GM23248 (cell line): ENCODE results near the gene PARD3B. TPM values are rescaled to one million over a fixed set of nuclear protein-coding genes. Genes with fewer than 3 reads are reported as not detected.

ENCODE experiments used
- DNase-seq: peaks from one replicate; pipeline ENCODE4 v3.0.0-alpha.2; 2015
- H2AFZ ChIP-seq: fragments of 200-600 bp; sonication (generic); 2 replicates; pipeline ENCODE4 v1.6.1; 2016; ENCODE audit warnings: antibody characterized with exemption
- H3F3A ChIP-seq: fragments of 200-600 bp; sonication (generic); 2 replicates; pipeline ENCODE4 v1.6.1; 2016; ENCODE audit warnings: mild to moderate bottlenecking, antibody characterized with exemption, mixed run types; ENCODE audit not compliant: insufficient read depth
- H3K27ac ChIP-seq: fragments of 200-600 bp; sonication (generic); 2 replicates; pipeline ENCODE4 v1.5.1; 2016; ENCODE audit warnings: mild to moderate bottlenecking
- H3K27me3 ChIP-seq: fragments of 200-600 bp; sonication (generic); replicated peaks from 2 replicates; pipeline ENCODE4 v1.6.1; 2016; ENCODE audit warnings: mild to moderate bottlenecking; ENCODE audit not compliant: insufficient read depth
- H3K36me3 ChIP-seq: fragments of 200-600 bp; sonication (generic); 2 replicates; pipeline ENCODE4 v1.6.1; 2016; ENCODE audit warnings: low read depth, mild to moderate bottlenecking
- H3K4me1 ChIP-seq: fragments of 200-600 bp; sonication (generic); 2 replicates; pipeline ENCODE4 v1.6.1; 2016; ENCODE audit warnings: mild to moderate bottlenecking; ENCODE audit not compliant: insufficient read depth
- H3K4me2 ChIP-seq: fragments of 200-600 bp; sonication (generic); one replicate; pipeline ENCODE4 v1.6.1; 2016; ENCODE audit warnings: mild to moderate bottlenecking; ENCODE audit not compliant: unreplicated experiment
- H3K4me3 ChIP-seq: fragments of 200-600 bp; sonication (generic); 2 replicates; pipeline ENCODE4 v1.5.1; 2016; ENCODE audit warnings: mild to moderate bottlenecking
- H3K79me2 ChIP-seq: fragments of 200-600 bp; sonication (generic); 2 replicates; pipeline ENCODE4 v1.6.1; 2016; ENCODE audit warnings: mild to moderate bottlenecking; ENCODE audit not compliant: insufficient read depth
- H3K9ac ChIP-seq: fragments of 200-600 bp; sonication (generic); 2 replicates; pipeline ENCODE4 v1.6.1; 2016; ENCODE audit warnings: mild to moderate bottlenecking
- H3K9me2 ChIP-seq: fragments of 200-600 bp; sonication (generic); 2 replicates; pipeline ENCODE4 v1.6.1; 2016; ENCODE audit warnings: mixed run types, mild to moderate bottlenecking, moderate library complexity; ENCODE audit not compliant: insufficient read depth
- H3K9me3 ChIP-seq: fragments of 200-600 bp; sonication (generic); one replicate; pipeline ENCODE4 v1.6.1; 2017; ENCODE audit warnings: low read depth
- H4K20me1 ChIP-seq: fragments of 200-600 bp; sonication (generic); 2 replicates; pipeline ENCODE4 v1.6.0; 2016; ENCODE audit not compliant: insufficient read depth
- EZH2 ChIP-seq: fragments of 200-600 bp; sonication (generic); IDR thresholded peaks from 2 replicates; pipeline ENCODE4 v1.6.1; 2018; ENCODE audit warnings: antibody characterized with exemption, mild to moderate bottlenecking; ENCODE audit not compliant: insufficient read depth, poor library complexity, severe bottlenecking
- EZH2phosphoT487 ChIP-seq: fragments of 200-600 bp; sonication (generic); IDR thresholded peaks from 2 replicates; pipeline ENCODE4 v1.6.1; 2018; ENCODE audit warnings: antibody characterized with exemption, moderate library complexity, mild to moderate bottlenecking, low read depth; ENCODE audit not compliant: insufficient read depth
- WGBS, 2 experiments: methylation state at CpG; one replicate each; pipeline ENCODE4 v1.1.6; 2015 to 2017; ENCODE audit warnings: low lambda C conversion rate in 2 of 2, low coverage in 1 of 2; ENCODE audit errors: missing lambda C conversion rate in 2 of 2; 5-methylcytosine and 5-hydroxymethylcytosine counted together
- in situ Hi-C: fragments of 300-500 bp; cut with MboI; formaldehyde crosslinking; loops from 2 replicates; pipeline ENCODE4 v1.15.0; 2020
- polyA plus RNA-seq: library from polyadenylated mRNA; unstranded; fragments of >200 nt; fragmentation: Nextera tagmentation; extraction: Ambion mirVana; gene quantifications from 2 replicates; pipeline ENCODE4 v1.2.1, GENCODE V29; 2016
- total RNA-seq: library from RNA; depleted of rRNA; stranded (reverse); fragments of >200 nt; shearing (Covaris generic); gene quantifications from 2 replicates; pipeline ENCODE4 v1.2.3, GENCODE V29; 2014

The PARD3B gene
- total and polyA plus RNA-seq, 2 experiments from 2014 or later = 2.5 to 6.9 TPM

GRCh38 chr2:205034034-205034433, 488.8 kb downstream of the PARD3B start:
- H3F3A ChIP-seq = no peaks in the 10 kb centered on the region
- H3K9me3 ChIP-seq = no peaks in the 10 kb centered on the region
- H3K4me2 ChIP-seq = no peak overlapping the region
- H3K36me3 ChIP-seq = no peaks in the 10 kb centered on the region
- no peaks in the 10 kb centered on the region for H4K20me1 ChIP-seq
- H2AFZ ChIP-seq = no peak overlapping the region
- 93 to 94% methylated on average over 4 of the region's 4 CpGs for WGBS, 2 experiments
- no peaks in the 10 kb centered on the region for H3K79me2 ChIP-seq
- in situ Hi-C loops = no loop called here
- H3K27me3 ChIP-seq = no peaks in the 10 kb centered on the region
- no peaks in the 10 kb centered on the region for H3K9me2 ChIP-seq
- H3K9ac ChIP-seq = no peak overlapping the region
- H3K4me3 ChIP-seq = no peak overlapping the region
- no peak overlapping the region for H3K27ac ChIP-seq
- H3K4me1 ChIP-seq = no peaks in the 10 kb centered on the region
- no peak for DNase-seq
- TF ChIP-seq EZH2 (no peak), EZH2phosphoT487 (no peak)

- Histone ChIP-seq H3K4me1 (no peaks in the 10 kb centered on the region), H3K79me2 (no peaks in the 10 kb centered on the region), H3K27me3 (no peaks in the 10 kb centered on the region), H3K4me2 (no peak overlapping the region), H4K20me1 (no peaks in the 10 kb centered on the region), H3F3A (no peaks in the 10 kb centered on the region), H2AFZ (no peak overlapping the region), H3K9ac (no peak overlapping the region), H3K36me3 (no peaks in the 10 kb centered on the region), H3K9me3 (no peaks in the 10 kb centered on the region), H3K4me3 (no peak overlapping the region), H3K27ac (no peak overlapping the region), H3K9me2 (no peaks in the 10 kb centered on the region)
- DNase-seq = no peak
- TF ChIP-seq EZH2 (no peak), EZH2phosphoT487 (no peak)
- in situ Hi-C loops = no loop called here
- WGBS, 2 experiments = 94 to 100% methylated on average over 1 of the region's 1 CpG
These were observed 495.0 kb downstream of the PARD3B start for GRCh38 chr2:205040323-205040722.

GRCh38 chr2:205041472-205042130, 496.3 kb downstream of the PARD3B start:
- H3K36me3 ChIP-seq = no peaks in the 10 kb centered on the region
- H3K27me3 ChIP-seq = no peaks in the 10 kb centered on the region
- no peaks in the 10 kb centered on the region for H3K9me3 ChIP-seq
- no peak overlapping the region for H3K9ac ChIP-seq
- H2AFZ ChIP-seq = no peak overlapping the region
- no peaks in the 10 kb centered on the region for H3K9me2 ChIP-seq
- WGBS, 2 experiments = 73 to 78% methylated on average over 5 of the region's 5 CpGs
- H3F3A ChIP-seq = no peaks in the 10 kb centered on the region
- no peaks in the 10 kb centered on the region for H4K20me1 ChIP-seq
- H3K4me2 ChIP-seq = no peak overlapping the region
- TF ChIP-seq EZH2 (no peak), EZH2phosphoT487 (no peak)
- H3K79me2 ChIP-seq = no peaks in the 10 kb centered on the region
- no peak for DNase-seq
- in situ Hi-C loops = no loop called here
- no peak overlapping the region for H3K27ac ChIP-seq
- no peaks in the 10 kb centered on the region for H3K4me1 ChIP-seq
- H3K4me3 ChIP-seq = no peak overlapping the region

GRCh38 chr2:205043285-205043684, 498.0 kb downstream of the PARD3B start:
- no peak overlapping the region for H2AFZ ChIP-seq
- H3K9ac ChIP-seq = no peak overlapping the region
- H3K9me2 ChIP-seq = no peaks in the 10 kb centered on the region
- H3F3A ChIP-seq = no peaks in the 10 kb centered on the region
- H3K4me3 ChIP-seq = no peak overlapping the region
- no peaks in the 10 kb centered on the region for H4K20me1 ChIP-seq
- TF ChIP-seq EZH2 = no peak
- in situ Hi-C loops = no loop called here
- no peaks in the 10 kb centered on the region for H3K4me1 ChIP-seq
- H3K27ac ChIP-seq = no peak overlapping the region
- H3K36me3 ChIP-seq = no peaks in the 10 kb centered on the region
- no peak overlapping the region for H3K4me2 ChIP-seq
- H3K27me3 ChIP-seq = no peaks in the 10 kb centered on the region
- DNase-seq = no peak
- H3K9me3 ChIP-seq = no peaks in the 10 kb centered on the region
- H3K79me2 ChIP-seq = no peaks in the 10 kb centered on the region

- H3K79me2 ChIP-seq = no peaks in the 10 kb centered on the region
- no peak overlapping the region for H3K4me2 ChIP-seq
- H3K4me1 ChIP-seq = no peaks in the 10 kb centered on the region
- no peaks in the 10 kb centered on the region for H3K27me3 ChIP-seq
- 95 to 100% methylated on average over 2 of the region's 2 CpGs for WGBS, 2 experiments
- no peak overlapping the region for H3K27ac ChIP-seq
- no peaks in the 10 kb centered on the region for H3F3A ChIP-seq
- H3K9me2 ChIP-seq = no peaks in the 10 kb centered on the region
- no peak overlapping the region for H3K4me3 ChIP-seq
- H4K20me1 ChIP-seq = no peaks in the 10 kb centered on the region
- no peak for TF ChIP-seq EZH2phosphoT487
- no peak for TF ChIP-seq EZH2
- no peaks in the 10 kb centered on the region for H3K9me3 ChIP-seq
- H2AFZ ChIP-seq = no peak overlapping the region
- H3K36me3 ChIP-seq = no peaks in the 10 kb centered on the region
- H3K9ac ChIP-seq = no peak overlapping the region
- no peak for DNase-seq
- in situ Hi-C loops = no loop called here
These were observed 500.4 kb downstream of the PARD3B start for GRCh38 chr2:205045706-205046105.
